ENCODE measurements around the gene FCGBP.
A peak's percentile ranks its signal among the peaks of the same experiment; 100 is the strongest.

FCGBP gene

GRCh38 chr19:39946532-39946931, 12.1 kb upstream of the FCGBP start:
- peak; percentile 35 to 60 (median 58) for DNase-seq

- DNase-seq, result no peak
Measured at GRCh38 chr19:39943586-39943985, 9.2 kb upstream of the FCGBP start.

GRCh38 chr19:39942366-39942730, 7.9 kb upstream of the FCGBP start:
- DNase-seq, result no peak

- DNase-seq, result peak; percentile 83 to 95 (median 90)
Measured at GRCh38 chr19:39941615-39942365, 7.4 kb upstream of the FCGBP start.

DNA sequence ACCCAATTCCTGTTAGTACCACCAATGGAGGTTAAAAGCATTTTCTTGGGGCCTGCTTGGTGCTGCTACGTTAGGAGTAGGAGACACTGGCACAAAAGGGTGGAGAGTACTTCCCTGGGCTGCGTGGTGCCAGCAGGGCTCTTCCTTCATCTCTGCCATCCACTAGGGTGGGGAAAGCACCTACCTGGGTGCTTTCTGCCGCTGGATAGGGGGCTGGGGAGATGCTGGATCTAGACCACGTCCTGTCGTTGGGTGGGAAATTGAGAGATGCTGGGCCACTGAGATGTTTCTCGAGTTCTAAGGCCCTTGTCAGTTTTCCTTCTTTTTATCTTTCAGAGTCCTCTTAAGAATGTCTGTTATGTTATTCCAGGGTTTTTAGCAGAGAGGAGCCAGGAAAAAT, 6.7 kb upstream of the FCGBP start:
- DNase-seq, result no peak

DNA sequence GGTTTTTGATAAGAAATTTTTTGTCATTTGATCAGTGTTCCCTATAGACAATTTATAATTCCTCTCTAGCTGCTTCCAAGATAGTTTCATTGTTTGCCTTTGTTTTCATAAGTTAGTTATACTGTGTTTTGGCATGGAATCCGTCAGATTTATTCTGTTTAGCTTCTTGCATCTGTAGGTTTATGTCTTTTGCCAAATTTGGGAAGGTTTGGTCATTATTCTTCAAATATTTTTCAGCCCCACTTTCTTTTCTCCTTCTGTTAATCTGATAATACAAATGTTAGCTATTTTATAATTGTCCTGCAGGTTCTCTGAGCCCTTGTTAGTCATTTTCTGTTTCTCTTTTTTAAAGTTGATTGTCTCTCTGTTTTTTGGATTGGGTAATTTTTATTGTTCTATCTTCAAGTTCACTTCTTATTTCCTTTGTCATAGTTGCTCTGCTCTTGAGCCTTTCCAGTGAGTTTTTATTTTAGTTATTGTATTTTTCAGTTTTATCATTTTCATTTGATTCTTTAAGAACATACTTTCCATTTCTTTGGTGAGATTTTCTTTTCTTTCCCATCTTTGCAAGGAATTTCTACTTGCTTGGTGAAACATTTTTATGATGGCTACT, 5.9 kb upstream of the FCGBP start:
- DNase-seq, result no peak

- peak in 2 of 4 experiments; percentile 62 to 68 for DNase-seq
Measured at GRCh38 chr19:39939556-39939955, 5.1 kb upstream of the FCGBP start.

- peak in 2 of 4 experiments; percentile 72 to 73 for DNase-seq
Measured at GRCh38 chr19:39937787-39938186, 3.4 kb upstream of the FCGBP start.

DNA sequence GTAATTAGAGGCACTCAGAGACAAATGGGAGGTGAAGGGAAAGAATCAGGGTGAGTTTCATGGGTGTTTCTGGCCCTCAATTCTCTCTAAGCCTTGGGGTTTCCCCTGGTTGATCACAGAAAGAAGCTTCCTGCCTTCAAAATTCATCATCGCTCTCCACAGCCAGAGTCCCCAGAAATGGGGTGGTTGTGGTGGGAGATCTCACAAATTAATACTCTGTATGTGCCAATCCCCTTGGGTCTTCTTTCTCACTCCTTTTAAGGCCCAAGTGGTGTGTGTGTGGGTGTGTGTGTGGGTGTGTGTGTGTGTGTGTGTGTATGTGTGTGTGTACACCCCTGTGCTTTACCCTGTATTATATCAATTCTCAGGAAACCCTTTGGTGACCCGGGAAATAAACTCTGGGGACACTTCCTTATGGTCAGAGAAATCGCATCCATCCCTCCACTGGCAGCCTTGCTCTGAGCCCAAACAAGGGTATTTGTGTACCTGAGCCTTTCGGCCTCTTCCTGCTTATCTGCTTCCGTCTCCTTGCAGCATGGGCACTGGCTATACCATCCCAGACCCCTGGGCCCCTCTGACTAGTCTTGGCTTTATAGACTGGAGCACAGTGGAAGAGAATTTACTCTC, 2.8 kb upstream of the FCGBP start:
- DNase-seq, result peak in 2 of 4 experiments; percentile 25 to 29

DNA sequence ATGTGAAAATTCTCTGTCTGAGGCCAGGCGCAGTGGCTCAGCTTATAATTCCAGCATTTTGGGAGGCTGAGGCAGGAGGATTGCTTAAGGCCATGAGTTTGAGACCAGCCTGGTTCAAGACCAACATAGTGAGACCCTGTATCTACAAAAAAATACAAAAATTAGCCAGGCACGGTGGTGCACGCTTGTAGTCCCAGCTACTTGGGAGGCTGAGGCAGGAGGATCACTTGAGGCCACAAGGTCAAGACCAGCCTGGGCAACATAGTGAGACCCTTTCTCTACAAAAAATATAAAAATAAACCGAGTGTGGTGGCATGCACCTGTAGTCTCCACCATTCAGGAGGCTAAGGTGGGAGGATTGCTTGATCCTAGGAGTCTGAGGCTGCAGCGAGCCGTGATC, 2.2 kb upstream of the FCGBP start:
- DNase-seq, result no peak

DNA sequence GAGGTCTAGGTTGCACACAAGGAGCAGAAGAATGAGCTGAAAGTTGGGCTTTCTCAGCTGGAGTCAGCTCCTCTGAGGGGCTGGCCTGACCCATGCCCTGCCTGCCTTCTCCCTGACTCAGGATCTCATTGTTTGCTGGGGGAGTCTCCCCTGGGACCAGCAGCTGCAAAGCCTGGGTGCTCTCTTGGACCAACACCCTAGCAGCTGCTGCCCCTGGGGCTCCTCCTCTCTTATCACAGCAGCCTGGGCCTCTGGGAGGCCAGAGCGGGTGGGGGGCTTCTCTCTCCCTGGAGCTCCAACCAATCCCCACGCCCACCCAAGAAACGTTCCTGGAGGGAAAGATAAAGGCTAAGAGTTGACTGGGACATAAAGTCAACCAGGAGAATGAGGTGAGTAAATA, 1.6 kb upstream of the FCGBP start:
- no peak for DNase-seq

DNA sequence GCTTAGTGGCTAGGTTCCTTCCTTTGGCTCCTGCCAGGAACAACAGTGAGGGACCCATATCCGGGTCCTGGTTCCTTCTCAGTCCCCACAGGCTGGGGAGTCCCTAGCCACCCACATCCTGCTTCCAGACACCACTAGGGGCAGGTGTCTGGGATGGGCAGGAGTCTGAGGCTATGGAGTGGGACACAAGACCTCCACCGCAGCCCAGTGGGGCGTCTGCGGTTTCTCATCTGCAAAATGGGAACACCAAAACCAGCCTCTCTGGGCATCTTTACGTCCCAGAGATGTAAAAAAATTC, 879 bp upstream of the FCGBP start:
- no peak for DNase-seq

DNA sequence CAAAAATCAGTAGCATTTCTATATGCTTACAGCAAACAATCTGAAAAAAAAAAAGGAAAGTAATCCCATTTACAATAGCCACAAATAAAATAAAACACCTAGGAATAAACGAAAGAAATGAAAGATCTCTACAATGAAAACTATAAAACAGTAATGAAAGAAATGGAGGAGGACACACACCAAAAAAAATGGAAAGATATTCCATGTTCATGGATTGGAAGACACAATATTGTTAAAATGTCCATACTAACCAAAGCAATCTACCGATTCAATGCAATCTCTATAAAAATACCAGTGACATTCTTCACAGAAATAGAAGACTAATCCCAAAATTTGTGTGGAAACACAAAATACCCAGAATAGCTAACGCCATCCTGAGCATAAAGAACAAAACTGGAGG, 4.7 kb downstream of the FCGBP start:
- no peak for DNase-seq

DNA sequence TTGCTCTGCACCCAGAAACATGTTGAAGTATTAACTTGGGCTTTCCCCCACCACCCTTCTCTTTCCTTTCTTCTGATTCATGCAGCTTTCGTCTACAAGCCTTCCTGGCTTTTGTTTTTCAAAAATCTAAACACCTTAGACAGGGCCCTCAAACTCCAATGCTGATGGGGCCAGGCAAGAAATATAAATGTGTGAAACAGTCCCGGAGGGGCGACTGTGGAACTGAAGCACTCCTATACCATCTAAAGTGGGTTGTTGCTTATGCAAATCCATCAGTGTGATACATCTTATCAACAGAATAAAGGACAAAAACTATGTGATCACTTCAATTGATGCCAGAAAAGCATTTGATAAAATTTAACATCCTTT, 6.1 kb downstream of the FCGBP start:
- no peak for DNase-seq

DNA sequence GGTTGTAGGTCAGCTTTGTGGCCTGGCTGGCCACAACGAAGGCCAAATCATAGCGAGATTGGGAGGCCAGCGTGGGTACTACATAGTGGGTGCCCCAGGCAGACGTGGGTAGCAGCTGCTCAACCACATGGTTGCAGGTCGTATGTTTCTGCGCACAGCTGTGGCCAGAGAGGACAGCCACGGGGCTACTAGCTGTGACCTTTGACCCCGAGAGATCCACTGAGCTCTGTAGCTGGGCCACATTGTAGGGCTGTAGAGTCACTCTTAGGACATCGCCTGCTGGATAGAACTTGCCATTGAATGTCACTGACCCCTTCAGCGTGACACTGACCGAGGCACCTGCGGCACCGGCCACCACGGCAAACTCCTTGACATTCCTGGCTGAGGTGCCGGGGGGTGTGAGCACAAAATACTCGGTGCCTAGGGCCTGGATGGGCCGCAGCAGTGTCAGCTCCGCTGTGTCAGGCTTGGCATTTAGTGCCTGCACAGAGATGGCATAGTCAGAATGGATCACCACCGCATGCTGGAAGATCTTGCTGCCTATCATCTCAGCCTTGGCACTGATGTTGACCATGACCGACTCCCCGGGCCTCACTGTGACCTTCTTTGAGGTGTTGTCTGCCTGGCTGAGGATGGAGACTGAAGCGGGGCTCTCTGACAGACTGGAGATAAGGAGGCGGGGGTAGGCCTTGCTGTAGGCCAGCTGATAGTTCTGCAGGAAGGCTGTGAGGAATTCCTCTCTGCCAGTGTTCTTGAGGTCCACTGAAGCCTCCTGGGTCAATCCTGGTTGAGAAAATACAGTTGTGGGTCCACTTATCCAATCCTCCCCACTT, 6.7 kb downstream of the FCGBP start:
- no peak for DNase-seq

- DNase-seq, result no peak
Measured at GRCh38 chr19:39927076-39927475, 7.4 kb downstream of the FCGBP start.

GRCh38 chr19:39926170-39926760, 8.2 kb downstream of the FCGBP start:
- DNase-seq, result no peak

DNA sequence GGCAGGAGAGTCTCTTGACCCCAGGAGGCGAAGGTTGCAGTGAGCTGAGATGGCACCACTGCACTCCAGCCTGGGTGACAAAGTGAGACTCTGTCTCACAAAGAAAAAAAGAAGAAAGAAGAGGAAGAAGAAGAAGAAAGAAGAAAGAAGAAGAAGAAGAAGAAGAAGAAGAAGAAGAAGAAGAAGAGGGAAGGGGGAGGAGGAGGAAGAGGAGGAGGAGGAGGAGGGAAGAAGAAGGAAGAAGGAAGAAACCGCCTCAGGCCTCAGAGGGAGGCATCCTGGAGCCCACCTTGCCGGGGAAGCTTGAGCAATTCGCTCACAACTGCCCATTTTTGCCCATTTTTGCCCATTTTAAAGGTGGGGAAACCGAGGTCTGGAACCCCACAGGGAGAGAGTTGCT, 9.5 kb downstream of the FCGBP start:
- DNase-seq, result no peak

GRCh38 chr19:39924389-39924788, 10.0 kb downstream of the FCGBP start:
- DNase-seq, result no peak

GRCh38 chr19:39923862-39924261, 10.6 kb downstream of the FCGBP start:
- no peak for DNase-seq

DNA sequence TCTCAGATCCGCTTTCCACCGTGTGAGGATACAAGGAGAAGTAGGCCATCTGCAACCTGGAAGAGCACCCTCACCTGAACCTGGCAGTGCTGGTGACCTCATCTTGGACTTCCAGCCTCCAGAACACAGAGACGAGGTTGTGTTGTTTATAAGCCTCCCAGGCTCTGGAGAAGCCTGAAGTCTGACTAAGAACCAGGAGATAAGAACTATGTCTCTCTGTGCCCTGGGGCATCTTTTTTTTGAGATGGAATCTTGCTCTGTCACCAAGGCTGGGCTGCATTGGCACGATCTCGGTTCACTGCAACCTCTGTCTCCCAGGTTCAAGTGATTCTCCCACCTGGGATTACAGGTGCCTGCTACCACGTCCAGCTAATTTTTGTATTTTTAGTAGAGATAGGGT, 14.5 kb downstream of the FCGBP start:
- no peak for DNase-seq

DNA sequence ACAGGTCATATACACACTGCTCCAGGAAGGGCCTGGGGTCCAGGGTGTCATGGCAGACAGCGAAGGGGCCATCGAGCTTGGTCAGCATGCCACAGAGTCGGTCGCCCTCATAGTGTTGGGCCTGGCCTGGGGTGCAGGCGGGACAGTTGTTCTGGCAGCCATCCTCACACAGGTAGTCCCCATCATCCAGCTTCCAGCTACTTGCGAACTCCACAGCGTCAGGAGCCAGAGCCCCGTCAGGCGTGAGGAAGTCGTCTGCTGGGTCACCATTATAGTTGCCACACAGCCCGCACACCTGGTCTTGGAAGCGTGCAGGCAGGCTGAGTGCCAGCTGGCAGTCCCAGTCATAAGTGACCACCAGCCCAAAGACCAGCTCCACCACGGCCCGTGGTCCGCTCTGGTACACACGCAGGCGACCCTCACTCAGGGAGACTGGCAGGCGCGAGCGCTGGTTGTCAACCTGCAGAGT, 16.2 kb downstream of the FCGBP start:
- DNase-seq, result no peak

All from suppressor macrophage (primary cell).